ENCODE results near the gene SORBS2.

DNA sequence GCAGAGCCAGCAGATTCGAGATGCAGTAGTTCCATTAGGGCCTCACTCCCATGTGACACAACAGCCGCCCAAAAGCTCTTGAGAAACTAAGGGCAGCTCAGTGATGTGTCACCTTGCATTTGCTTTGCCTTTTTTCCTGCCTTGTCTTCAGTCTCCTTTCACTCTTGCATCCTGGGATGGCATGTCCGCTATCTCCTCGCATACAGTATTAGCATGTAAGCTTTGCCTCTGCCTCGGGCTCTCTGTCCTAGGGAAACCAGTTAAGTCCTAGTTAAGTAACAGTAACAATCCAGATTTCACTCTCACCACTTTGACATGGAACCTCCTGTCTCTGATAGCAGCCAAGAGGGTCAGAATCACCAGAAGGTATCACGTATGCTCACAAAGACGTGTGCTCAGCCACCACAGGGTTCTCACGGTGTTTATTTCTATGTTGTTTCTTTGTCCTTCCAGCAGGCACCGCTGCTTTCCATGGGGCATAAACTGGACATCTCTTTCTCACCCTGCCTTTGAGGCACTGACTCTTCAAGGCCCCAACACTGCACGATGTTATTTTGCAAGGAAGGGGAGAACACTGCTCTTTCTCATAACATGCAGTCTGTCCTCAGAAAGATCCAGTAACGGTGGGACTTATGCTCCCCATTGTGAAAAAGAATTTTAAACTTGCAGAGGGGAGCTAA lies 26.7 kb upstream of the SORBS2 start:
- TF ChIP-seq CSDC2 (CRISPR knock-in tag; IDR thresholded peaks at IDR 0.05) (no peak), GLIS3 (CRISPR knock-in tag; IDR thresholded peaks at IDR 0.05) (no peak), ZFP30 (CRISPR knock-in tag; IDR thresholded peaks at IDR 0.05) (no peak), ZNF565 (CRISPR knock-in tag; conservative IDR thresholded peaks at IDR 0.05; ENCODE audit: low read depth) (no peak), ESRRG (CRISPR knock-in tag; IDR thresholded peaks at IDR 0.05) (no peak), ISL1 (CRISPR knock-in tag; IDR thresholded peaks at IDR 0.05) (no peak), ZC3H10 (CRISPR knock-in tag; IDR thresholded peaks at IDR 0.05) (no peak), PPARA (CRISPR knock-in tag; IDR thresholded peaks at IDR 0.05; ENCODE audit: borderline replicate concordance) (no peak)
- TF ChIP-seq, protein P1, sequence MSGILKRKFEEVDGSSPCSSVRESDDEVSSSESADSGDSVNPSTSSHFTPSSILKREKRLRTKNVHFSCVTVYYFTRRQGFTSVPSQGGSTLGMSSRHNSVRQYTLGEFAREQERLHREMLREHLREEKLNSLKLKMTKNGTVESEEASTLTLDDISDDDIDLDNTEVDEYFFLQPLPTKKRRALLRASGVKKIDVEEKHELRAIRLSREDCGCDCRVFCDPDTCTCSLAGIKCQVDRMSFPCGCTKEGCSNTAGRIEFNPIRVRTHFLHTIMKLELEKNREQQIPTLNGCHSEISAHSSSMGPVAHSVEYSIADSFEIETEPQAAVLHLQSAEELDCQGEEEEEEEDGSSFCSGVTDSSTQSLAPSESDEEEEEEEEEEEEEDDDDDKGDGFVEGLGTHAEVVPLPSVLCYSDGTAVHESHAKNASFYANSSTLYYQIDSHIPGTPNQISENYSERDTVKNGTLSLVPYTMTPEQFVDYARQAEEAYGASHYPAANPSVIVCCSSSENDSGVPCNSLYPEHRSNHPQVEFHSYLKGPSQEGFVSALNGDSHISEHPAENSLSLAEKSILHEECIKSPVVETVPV (CRISPR knock-in tag; IDR thresholded peaks at IDR 0.05) = no peak
- TF ChIP-seq, protein P2, sequence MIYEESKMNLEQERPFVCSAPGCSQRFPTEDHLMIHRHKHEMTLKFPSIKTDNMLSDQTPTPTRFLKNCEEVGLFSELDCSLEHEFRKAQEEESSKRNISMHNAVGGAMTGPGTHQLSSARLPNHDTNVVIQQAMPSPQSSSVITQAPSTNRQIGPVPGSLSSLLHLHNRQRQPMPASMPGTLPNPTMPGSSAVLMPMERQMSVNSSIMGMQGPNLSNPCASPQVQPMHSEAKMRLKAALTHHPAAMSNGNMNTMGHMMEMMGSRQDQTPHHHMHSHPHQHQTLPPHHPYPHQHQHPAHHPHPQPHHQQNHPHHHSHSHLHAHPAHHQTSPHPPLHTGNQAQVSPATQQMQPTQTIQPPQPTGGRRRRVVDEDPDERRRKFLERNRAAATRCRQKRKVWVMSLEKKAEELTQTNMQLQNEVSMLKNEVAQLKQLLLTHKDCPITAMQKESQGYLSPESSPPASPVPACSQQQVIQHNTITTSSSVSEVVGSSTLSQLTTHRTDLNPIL (CRISPR knock-in tag; IDR thresholded peaks at IDR 0.05; ENCODE audit: low read depth) = no peak
- TF ChIP-seq, protein P3, sequence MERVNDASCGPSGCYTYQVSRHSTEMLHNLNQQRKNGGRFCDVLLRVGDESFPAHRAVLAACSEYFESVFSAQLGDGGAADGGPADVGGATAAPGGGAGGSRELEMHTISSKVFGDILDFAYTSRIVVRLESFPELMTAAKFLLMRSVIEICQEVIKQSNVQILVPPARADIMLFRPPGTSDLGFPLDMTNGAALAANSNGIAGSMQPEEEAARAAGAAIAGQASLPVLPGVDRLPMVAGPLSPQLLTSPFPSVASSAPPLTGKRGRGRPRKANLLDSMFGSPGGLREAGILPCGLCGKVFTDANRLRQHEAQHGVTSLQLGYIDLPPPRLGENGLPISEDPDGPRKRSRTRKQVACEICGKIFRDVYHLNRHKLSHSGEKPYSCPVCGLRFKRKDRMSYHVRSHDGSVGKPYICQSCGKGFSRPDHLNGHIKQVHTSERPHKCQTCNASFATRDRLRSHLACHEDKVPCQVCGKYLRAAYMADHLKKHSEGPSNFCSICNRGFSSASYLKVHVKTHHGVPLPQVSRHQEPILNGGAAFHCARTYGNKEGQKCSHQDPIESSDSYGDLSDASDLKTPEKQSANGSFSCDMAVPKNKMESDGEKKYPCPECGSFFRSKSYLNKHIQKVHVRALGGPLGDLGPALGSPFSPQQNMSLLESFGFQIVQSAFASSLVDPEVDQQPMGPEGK (CRISPR knock-in tag; IDR thresholded peaks at IDR 0.05; ENCODE audit: borderline replicate concordance) = 0 out of 2 replicates have a peak, but pooled peaks have one; percentile 11

Measured in SK-N-SH treated with all-trans-retinoic acid at 6 μM for 48 hours (cell line).